OCI-LY7 (cell line): ENCODE data around the gene TRIM36. TPM values are rescaled to one million over a fixed set of nuclear protein-coding genes. Genes with fewer than 3 reads are reported as not detected.

Experiments
- BruUV-seq: library from RNA; stranded (reverse); fragments of 400-500 nt; replicated peaks from 2 replicates; lab custom pipeline; 2021; lab: Mats Ljungman, UMichigan
- CTCF ChIA-PET: fragments of 300-600 bp; sonication (Branson Sonifier 250); formaldehyde crosslinking; loops from one replicate; lab custom pipeline; 2022; ENCODE audit warnings: antibody characterized with exemption; ENCODE audit not compliant: unreplicated experiment; lab: Charles Lee
- POLR2A ChIA-PET: fragments of 300-600 bp; sonication (Branson Sonifier 250); formaldehyde crosslinking; loops from one replicate; lab custom pipeline; 2022; ENCODE audit warnings: antibody characterized with exemption; lab: Charles Lee
- DNase-seq: peaks from one replicate; pipeline ENCODE4 v3.0.0-alpha.2; 2015; ENCODE audit warnings: low spot score
- H2AFZ ChIP-seq: fragments of 200-600 bp; sonication (generic), shearing (Covaris generic); 2 replicates; pipeline ENCODE4 v1.6.1; 2014; ENCODE audit warnings: mild to moderate bottlenecking, antibody characterized with exemption, low read length, moderate library complexity
- H3K27ac ChIP-seq: fragments of 200-600 bp; sonication (generic); 2 replicates; pipeline ENCODE4 v1.5.1; 2014; ENCODE audit warnings: mixed run types, low read depth, mild to moderate bottlenecking, moderate library complexity, low read length, inconsistent platforms; ENCODE audit not compliant: poor library complexity, severe bottlenecking
- H3K36me3 ChIP-seq: fragments of 200-600 bp; sonication (generic); 2 replicates; pipeline ENCODE4 v1.6.1; 2014; ENCODE audit warnings: mild to moderate bottlenecking, antibody characterized with exemption, low read length, moderate library complexity, mixed read lengths; ENCODE audit not compliant: insufficient read depth
- H3K4me1 ChIP-seq: fragments of 200-600 bp; sonication (generic); 2 replicates; pipeline ENCODE4 v1.5.1; 2014; ENCODE audit warnings: mild to moderate bottlenecking, low read length; ENCODE audit not compliant: insufficient read depth, poor library complexity, severe bottlenecking
- H3K4me2 ChIP-seq: fragments of 200-600 bp; sonication (generic); 2 replicates; pipeline ENCODE4 v1.6.1; 2014; ENCODE audit warnings: mild to moderate bottlenecking, low read length
- H3K4me3 ChIP-seq: fragments of 200-600 bp; sonication (generic); 2 replicates; pipeline ENCODE4 v1.5.1; 2014; ENCODE audit warnings: mild to moderate bottlenecking, low read depth, low read length; ENCODE audit not compliant: poor library complexity, severe bottlenecking
- H3K79me2 ChIP-seq: fragments of 200-600 bp; sonication (generic); 2 replicates; pipeline ENCODE4 v1.6.1; 2016; ENCODE audit warnings: low read depth, mild to moderate bottlenecking, low read length, moderate library complexity, mixed read lengths; ENCODE audit not compliant: insufficient read depth
- H3K9me2 ChIP-seq: fragments of 200-600 bp; sonication (generic); 2 replicates; pipeline ENCODE4 v1.6.1; 2016; ENCODE audit warnings: mild to moderate bottlenecking, low read length, mixed read lengths; ENCODE audit not compliant: insufficient read depth
- H3K9me3 ChIP-seq: fragments of 200-600 bp; sonication (generic); 2 replicates; pipeline ENCODE4 v1.6.1; 2014; ENCODE audit warnings: mild to moderate bottlenecking, mixed run types, low read length, mixed read lengths
- H4K20me1 ChIP-seq: fragments of 200-600 bp; sonication (generic); 2 replicates; pipeline ENCODE4 v1.6.1; 2014; ENCODE audit warnings: mild to moderate bottlenecking, antibody characterized with exemption, low read length, moderate library complexity, mixed read lengths; ENCODE audit not compliant: insufficient read depth
- EZH2phosphoT487 ChIP-seq: fragments of 200-600 bp; sonication (generic); IDR thresholded peaks from 2 replicates; pipeline ENCODE4 v1.6.1; 2018; ENCODE audit warnings: low read depth, borderline replicate concordance, mild to moderate bottlenecking, mixed run types, antibody characterized with exemption, low read length, moderate library complexity, mixed read lengths
- intact Hi-C: fragments of 100-400 bp; cut with micrococcal nuclease; formaldehyde crosslinking; loops from one replicate; pipeline ENCODE4 v1.10.0; 2022; ENCODE audit not compliant: unreplicated experiment
- total RNA-seq, 2 experiments: library from RNA; depleted of rRNA in 1 of 2; stranded (reverse); fragments of >200 nt in 1 of 2; shearing (Covaris generic) in 1 of 2; gene quantifications; 2 replicates each; pipeline ENCODE4 v1.2.3, GENCODE V29; 2014 to 2022
- TF ChIP-seq, protein P1 (sequence below): fragments of 200-600 bp; sonication (generic); conservative IDR thresholded peaks from 2 replicates; pipeline ENCODE4 v1.5.1; 2014; ENCODE audit warnings: mild to moderate bottlenecking, antibody characterized with exemption, low read length, moderate library complexity, mixed read lengths

TRIM36 gene
- total RNA-seq, 2 experiments from 2014 or later: not detected

DNA sequence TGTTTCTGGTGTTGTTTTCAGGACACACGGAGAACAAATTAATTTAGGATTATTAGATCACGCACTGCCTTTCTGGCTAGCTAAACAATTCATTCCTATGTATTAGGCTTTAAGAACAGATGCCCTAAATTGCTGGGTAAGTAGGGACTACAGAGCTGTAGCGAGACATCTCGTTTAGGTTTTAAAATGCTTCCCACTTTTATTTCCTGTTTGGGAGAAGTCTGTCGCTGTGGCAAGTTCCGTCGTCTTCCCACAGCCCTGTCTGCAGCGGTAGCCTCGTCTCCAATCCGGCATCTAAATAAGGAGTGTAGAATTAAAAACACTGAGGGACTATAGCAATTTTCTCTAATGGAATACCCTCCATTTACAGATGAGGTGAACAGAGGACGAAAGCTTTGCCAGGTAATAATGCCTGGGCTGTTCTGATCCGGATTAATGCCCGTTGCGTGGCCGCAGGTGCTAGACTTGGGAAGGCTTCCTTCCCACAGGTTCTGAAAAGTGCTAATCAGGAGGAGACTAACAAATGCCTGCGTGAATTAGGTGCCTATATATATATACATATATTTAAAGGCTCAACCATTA lies 1.3 kb upstream of the TRIM36 start:
- Histone ChIP-seq H3K9me3 (peaks cover 8% of the 10 kb centered on the region; the same call in 1 of the 2 replicates), H3K9me2 (no peaks in the 10 kb centered on the region), H3K4me2 (peak overlapping the region; percentile 75), H2AFZ (no peak overlapping the region; the same call in 1 of the 2 replicates), H3K4me3 (peak overlapping the region; percentile 63), H3K36me3 (no peaks in the 10 kb centered on the region), H3K79me2 (no peaks in the 10 kb centered on the region), H3K27ac (no peak overlapping the region), H3K4me1 (peaks cover 13% of the 10 kb centered on the region), H4K20me1 (no peaks in the 10 kb centered on the region)
- TF ChIP-seq, protein P1, sequence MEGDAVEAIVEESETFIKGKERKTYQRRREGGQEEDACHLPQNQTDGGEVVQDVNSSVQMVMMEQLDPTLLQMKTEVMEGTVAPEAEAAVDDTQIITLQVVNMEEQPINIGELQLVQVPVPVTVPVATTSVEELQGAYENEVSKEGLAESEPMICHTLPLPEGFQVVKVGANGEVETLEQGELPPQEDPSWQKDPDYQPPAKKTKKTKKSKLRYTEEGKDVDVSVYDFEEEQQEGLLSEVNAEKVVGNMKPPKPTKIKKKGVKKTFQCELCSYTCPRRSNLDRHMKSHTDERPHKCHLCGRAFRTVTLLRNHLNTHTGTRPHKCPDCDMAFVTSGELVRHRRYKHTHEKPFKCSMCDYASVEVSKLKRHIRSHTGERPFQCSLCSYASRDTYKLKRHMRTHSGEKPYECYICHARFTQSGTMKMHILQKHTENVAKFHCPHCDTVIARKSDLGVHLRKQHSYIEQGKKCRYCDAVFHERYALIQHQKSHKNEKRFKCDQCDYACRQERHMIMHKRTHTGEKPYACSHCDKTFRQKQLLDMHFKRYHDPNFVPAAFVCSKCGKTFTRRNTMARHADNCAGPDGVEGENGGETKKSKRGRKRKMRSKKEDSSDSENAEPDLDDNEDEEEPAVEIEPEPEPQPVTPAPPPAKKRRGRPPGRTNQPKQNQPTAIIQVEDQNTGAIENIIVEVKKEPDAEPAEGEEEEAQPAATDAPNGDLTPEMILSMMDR: no peak
- no peak for TF ChIP-seq EZH2phosphoT487
- no TSS peak for BruUV-seq
- ChIA-PET CTCF (no interaction called here), POLR2A (interaction anchor here (0.6 to 0.8 kb wide), 3 partner anchors 9 to 61 kb away, joined by 3 read pairs; no protein-coding TSS in a partner anchor)
- intact Hi-C loops: no loop called here
- DNase-seq: no peak

- ChIA-PET POLR2A (interaction anchor here (0.6 to 0.8 kb wide), 2 partner anchors 8 to 62 kb away, joined by 3 read pairs; no protein-coding TSS in a partner anchor), CTCF (no interaction called here)
- peak overlapping the region; percentile 63 for H3K4me3 ChIP-seq
- no peak for DNase-seq
- peaks cover 8% of the 10 kb centered on the region; the same call in 1 of the 2 replicates for H3K9me3 ChIP-seq
- no peaks in the 10 kb centered on the region for H3K9me2 ChIP-seq
- no peaks in the 10 kb centered on the region for H3K36me3 ChIP-seq
- TF ChIP-seq, protein P1: no peak
- peak; percentile 66; the same call in 1 of the 2 replicates for TF ChIP-seq EZH2phosphoT487
- H3K79me2 ChIP-seq: no peaks in the 10 kb centered on the region
- BruUV-seq: no TSS peak
- intact Hi-C loops: no loop called here
- no peaks in the 10 kb centered on the region for H4K20me1 ChIP-seq
- H3K4me1 ChIP-seq: peaks cover 13% of the 10 kb centered on the region
- peak overlapping the region; percentile 37; the same call in 1 of the 2 replicates for H2AFZ ChIP-seq
- peak overlapping the region; percentile 75 for H3K4me2 ChIP-seq
- no peak overlapping the region for H3K27ac ChIP-seq
These were observed 623 bp upstream of the TRIM36 start for GRCh38 chr5:115170134-115170928.
